Mucosa of rectum (tissue), 2 donors: ENCODE measurements around the gene VWA5B1.

Experiments used
- H3K27ac ChIP-seq, 2 donors: one replicate each; pipeline ENCODE4 v1.7.0; 2013; ENCODE audit warnings: inconsistent platforms in 2 of 2, low read depth in 2 of 2, low read length in 2 of 2
- H3K27me3 ChIP-seq, 2 donors: one replicate each; pipeline ENCODE4 v1.7.0; 2013; ENCODE audit warnings: low read length in 2 of 2; ENCODE audit not compliant: control insufficient read depth in 2 of 2, insufficient read depth in 2 of 2
- H3K36me3 ChIP-seq, 2 donors: one replicate each; pipeline ENCODE4 v1.7.0; 2013; ENCODE audit warnings: low read length in 2 of 2; ENCODE audit not compliant: control insufficient read depth in 2 of 2, insufficient read depth in 2 of 2
- H3K4me1 ChIP-seq, 2 donors: one replicate each; pipeline ENCODE4 v1.7.0; 2013; ENCODE audit warnings: low read length in 2 of 2, mild to moderate bottlenecking in 1 of 2; ENCODE audit not compliant: control insufficient read depth in 2 of 2, insufficient read depth in 2 of 2
- H3K4me3 ChIP-seq, 2 donors: one replicate each; pipeline ENCODE4 v1.7.0; 2013; ENCODE audit warnings: low read length in 2 of 2
- H3K9ac ChIP-seq, 2 donors: one replicate each; pipeline ENCODE4 v1.7.0; 2013; ENCODE audit warnings: low read length in 2 of 2, low read depth in 1 of 2, mild to moderate bottlenecking in 1 of 2
- H3K9me3 ChIP-seq, 2 donors: one replicate each; pipeline ENCODE4 v1.7.0; 2013; ENCODE audit warnings: low read length in 2 of 2; ENCODE audit not compliant: control insufficient read depth in 2 of 2
- donor health status: healthy.
- donor health status: Normal muscosa, but diverticular disease.

VWA5B1 gene

DNA sequence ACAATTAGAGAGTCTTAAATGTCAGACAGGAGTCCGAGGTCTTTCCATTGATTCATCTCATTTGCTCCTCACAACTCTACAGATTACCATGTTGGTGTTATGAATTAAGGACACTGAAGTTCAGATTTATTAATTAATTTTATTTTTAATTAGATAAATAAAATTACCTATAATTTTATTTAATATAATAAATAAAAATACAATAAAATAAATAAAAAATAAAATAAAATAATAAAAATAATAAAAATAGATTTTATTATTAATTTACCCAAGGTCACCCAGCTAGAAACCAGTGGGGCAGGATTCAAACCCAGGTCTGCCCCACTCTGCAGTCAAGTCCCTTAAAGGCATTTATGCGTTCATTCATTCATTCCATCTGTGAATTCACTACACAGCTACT is 72.2 kb downstream of the VWA5B1 start:
- H3K4me1 ChIP-seq = peaks cover 24 to 27% of the 10 kb centered on the region in 2 donors

GRCh38 chr1:20365421-20366055 is 74.9 kb downstream of the VWA5B1 start:
- H3K36me3 ChIP-seq = no peaks in the 10 kb centered on the region
- no peak overlapping the region for H3K27ac ChIP-seq
- H3K9me3 ChIP-seq = no peaks in the 10 kb centered on the region
- no peak overlapping the region for H3K9ac ChIP-seq
- no peak overlapping the region for H3K4me3 ChIP-seq
- peaks cover 22 to 34% of the 10 kb centered on the region in 2 donors for H3K27me3 ChIP-seq
- peaks cover 10 to 14% of the 10 kb centered on the region in 2 donors for H3K4me1 ChIP-seq

More for the DNA sequence above, 72.2 kb downstream of the VWA5B1 start:
- Histone ChIP-seq H3K9me3 (no peaks in the 10 kb centered on the region), H3K27ac (no peak overlapping the region), H3K4me3 (no peak overlapping the region), H3K36me3 (no peaks in the 10 kb centered on the region), H3K27me3 (peaks cover 22 to 31% of the 10 kb centered on the region in 2 donors), H3K9ac (no peak overlapping the region)

GRCh38 chr1:20366056-20366462 is 75.4 kb downstream of the VWA5B1 start:
- Histone ChIP-seq H3K27ac (no peak overlapping the region), H3K9me3 (no peaks in the 10 kb centered on the region), H3K36me3 (no peaks in the 10 kb centered on the region), H3K9ac (peak overlapping the region in 1 of 2 donors; percentile 47), H3K27me3 (peaks cover 22 to 34% of the 10 kb centered on the region in 2 donors), H3K4me1 (peaks cover 10 to 14% of the 10 kb centered on the region in 2 donors), H3K4me3 (peak overlapping the region in 1 of 2 donors; percentile 49)

- Histone ChIP-seq H3K36me3 (no peaks in the 10 kb centered on the region), H3K9ac (peak overlapping the region in 1 of 2 donors; percentile 47), H3K9me3 (no peaks in the 10 kb centered on the region), H3K4me1 (peaks cover 10 to 14% of the 10 kb centered on the region in 2 donors), H3K27ac (no peak overlapping the region), H3K27me3 (peaks cover 22 to 34% of the 10 kb centered on the region in 2 donors), H3K4me3 (peak overlapping the region; percentile 13 to 49)
These were observed 75.9 kb downstream of the VWA5B1 start for GRCh38 chr1:20366463-20367115.

DNA sequence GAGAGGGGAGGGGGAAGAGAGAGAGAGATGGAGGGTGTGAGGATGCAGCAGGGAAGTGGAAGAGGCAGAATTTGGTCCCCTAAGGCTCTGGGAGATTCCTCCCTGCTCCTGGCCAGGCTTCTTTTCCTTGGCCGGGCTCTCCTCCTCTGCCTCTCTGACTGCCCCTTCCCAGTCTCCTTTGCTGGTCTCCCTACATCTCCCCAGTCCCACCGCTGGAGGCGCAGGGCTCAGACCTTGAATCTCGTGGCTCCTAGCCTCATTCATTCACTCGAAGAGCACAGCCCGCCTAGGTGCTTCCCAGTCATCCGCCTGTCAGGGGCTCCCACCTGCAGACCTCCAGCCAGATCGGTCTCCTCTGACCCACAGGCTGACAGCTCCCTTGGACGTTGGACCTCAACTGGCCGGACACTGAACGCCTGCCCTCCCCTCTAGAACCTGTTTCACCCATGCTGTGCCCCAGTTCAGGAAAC is 76.5 kb downstream of the VWA5B1 start:
- peak overlapping the region in 1 of 2 donors; percentile 47 for H3K9ac ChIP-seq
- no peaks in the 10 kb centered on the region for H3K36me3 ChIP-seq
- H3K9me3 ChIP-seq = no peaks in the 10 kb centered on the region
- H3K4me1 ChIP-seq = peaks cover 10 to 14% of the 10 kb centered on the region in 2 donors
- peak overlapping the region in 1 of 2 donors; percentile 49 for H3K4me3 ChIP-seq
- peaks cover 22 to 31% of the 10 kb centered on the region in 2 donors for H3K27me3 ChIP-seq
- no peak overlapping the region for H3K27ac ChIP-seq

GRCh38 chr1:20367626-20368025 is 77.0 kb downstream of the VWA5B1 start:
- Histone ChIP-seq H3K9ac (no peak overlapping the region), H3K27ac (no peak overlapping the region)

DNA sequence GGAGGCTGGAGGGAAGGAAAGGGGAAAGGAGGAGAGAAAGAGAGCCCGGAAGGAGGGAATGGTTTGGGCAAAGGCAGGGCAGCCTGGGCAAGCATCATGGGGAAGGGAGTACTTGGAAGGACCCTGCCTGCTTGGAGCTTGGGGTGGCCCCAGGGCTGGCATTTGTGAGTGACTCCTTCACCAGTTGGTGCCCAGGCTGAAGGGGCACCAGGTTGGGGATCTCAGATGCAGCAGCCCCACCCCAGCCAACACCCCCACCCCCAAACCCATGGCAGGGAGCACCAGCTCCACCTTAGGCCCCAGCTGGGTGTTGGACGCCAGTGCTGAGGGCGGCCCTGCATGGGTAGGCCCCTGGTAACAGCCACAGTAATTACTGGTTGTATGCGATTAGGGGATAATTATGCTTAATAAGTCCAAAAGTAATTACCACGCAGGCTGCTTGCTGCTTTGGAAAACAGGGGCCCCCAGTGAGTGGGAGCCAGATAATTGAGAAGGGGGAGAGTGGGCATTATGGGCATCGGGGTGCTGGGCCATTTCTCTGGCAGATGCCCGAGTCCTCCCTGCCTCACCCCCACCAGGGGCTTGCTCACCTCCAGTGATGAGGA is 78.3 kb downstream of the VWA5B1 start:
- H3K27ac ChIP-seq = no peak overlapping the region
- H3K36me3 ChIP-seq = no peaks in the 10 kb centered on the region
- H3K9ac ChIP-seq = no peak overlapping the region
- no peaks in the 10 kb centered on the region for H3K9me3 ChIP-seq
- H3K4me1 ChIP-seq = peaks cover 10 to 14% of the 10 kb centered on the region in 2 donors
- no peak overlapping the region for H3K4me3 ChIP-seq
- H3K27me3 ChIP-seq = peaks cover 22 to 33% of the 10 kb centered on the region in 2 donors

More at GRCh38 chr1:20367626-20368025, 77.0 kb downstream of the VWA5B1 start:
- Histone ChIP-seq H3K27me3 (peaks cover 22 to 33% of the 10 kb centered on the region in 2 donors), H3K4me3 (no peak overlapping the region), H3K4me1 (peaks cover 10 to 14% of the 10 kb centered on the region in 2 donors), H3K9me3 (no peaks in the 10 kb centered on the region), H3K36me3 (no peaks in the 10 kb centered on the region)

- peaks cover 19% of the 10 kb centered on the region in 2 donors for H3K27me3 ChIP-seq
- no peak overlapping the region for H3K4me3 ChIP-seq
- peaks cover 7 to 11% of the 10 kb centered on the region in 2 donors for H3K4me1 ChIP-seq
- H3K9ac ChIP-seq = no peak overlapping the region
- H3K27ac ChIP-seq = no peak overlapping the region
- no peaks in the 10 kb centered on the region for H3K36me3 ChIP-seq
- H3K9me3 ChIP-seq = no peaks in the 10 kb centered on the region
These were observed 80.0 kb downstream of the VWA5B1 start for GRCh38 chr1:20370698-20371097.

DNA sequence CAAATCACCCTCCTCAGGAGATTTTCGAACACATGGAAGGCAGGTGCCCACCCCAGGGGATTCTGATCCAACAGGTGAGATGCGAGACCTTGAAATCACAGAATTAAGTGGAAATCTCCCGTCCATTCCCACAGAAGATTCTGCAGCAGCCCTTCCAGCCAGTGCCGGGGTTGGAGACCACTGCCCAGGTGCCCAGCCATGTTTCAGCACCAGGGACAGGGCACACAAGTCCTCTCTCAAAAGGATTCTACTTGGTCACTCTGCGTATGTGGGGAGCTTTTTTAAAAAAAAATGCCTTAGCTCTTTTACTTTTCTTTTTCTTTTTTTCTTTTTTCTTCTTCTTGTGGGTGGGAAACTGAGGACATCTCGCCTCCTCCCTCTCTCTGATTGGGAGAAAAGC is 80.7 kb downstream of the VWA5B1 start:
- no peaks in the 10 kb centered on the region for H3K9me3 ChIP-seq
- H3K4me1 ChIP-seq = peaks cover 2 to 5% of the 10 kb centered on the region in 2 donors
- H3K36me3 ChIP-seq = no peaks in the 10 kb centered on the region
- H3K27ac ChIP-seq = no peak overlapping the region
- peaks cover 16 to 20% of the 10 kb centered on the region in 2 donors for H3K27me3 ChIP-seq
- H3K9ac ChIP-seq = no peak overlapping the region
- H3K4me3 ChIP-seq = no peak overlapping the region

DNA sequence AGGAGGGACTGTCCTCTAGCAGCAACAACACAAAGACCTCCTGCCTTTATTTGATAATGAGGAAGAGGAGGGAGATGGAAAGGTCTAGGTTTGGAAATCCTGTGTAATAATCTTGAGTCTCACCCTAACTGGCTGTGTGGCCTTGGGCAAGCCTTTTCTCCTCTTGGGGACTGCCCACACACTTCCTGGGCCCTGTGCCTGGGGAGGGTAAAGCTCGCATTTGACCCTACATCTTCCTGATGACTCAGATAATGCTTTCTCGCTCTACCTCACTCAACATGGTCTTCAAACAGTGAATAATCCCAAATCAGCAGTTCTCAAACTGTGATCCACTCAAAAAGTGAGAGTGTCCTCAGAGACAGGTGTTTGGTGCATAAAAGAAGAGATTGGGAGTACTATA is 81.2 kb downstream of the VWA5B1 start:
- peaks cover 0 to 2% of the 10 kb centered on the region in 2 donors for H3K4me1 ChIP-seq
- peaks cover 18% of the 10 kb centered on the region in 2 donors for H3K27me3 ChIP-seq
- no peaks in the 10 kb centered on the region for H3K36me3 ChIP-seq
- H3K27ac ChIP-seq = no peak overlapping the region
- no peaks in the 10 kb centered on the region for H3K9me3 ChIP-seq
- no peak overlapping the region for H3K9ac ChIP-seq
- H3K4me3 ChIP-seq = no peak overlapping the region
